HG03521 (cell line): ENCODE measurements around the gene CLPTM1L.
"Not testable (repeated sequence)": the region's sequence is repeated elsewhere in the genome, so short reads cannot be mapped to it uniquely, and the experiment has no call there.

Experiments
- ATAC-seq: cut with Tn5 transposase; IDR thresholded peaks from one replicate; pipeline ENCODE4 v1.9.1; 2021; ENCODE audit warnings: mild to moderate bottlenecking, moderate library complexity; ENCODE audit not compliant: unreplicated experiment

The CLPTM1L gene

GRCh38 chr5:1342268-1342667 lies 2.6 kb downstream of the CLPTM1L start:
- no peak for ATAC-seq

- no peak for ATAC-seq
These were observed 3.0 kb downstream of the CLPTM1L start for GRCh38 chr5:1341863-1342262.

GRCh38 chr5:1339818-1340210 lies 5.1 kb downstream of the CLPTM1L start:
- ATAC-seq = not testable (repeated sequence)

- not testable (repeated sequence) for ATAC-seq
These were observed 5.6 kb downstream of the CLPTM1L start for GRCh38 chr5:1339139-1339817.

- no peak for ATAC-seq
These were observed 6.3 kb downstream of the CLPTM1L start for GRCh38 chr5:1338506-1339070.

- no peak for ATAC-seq
These were observed 6.8 kb downstream of the CLPTM1L start for GRCh38 chr5:1338196-1338490.

GRCh38 chr5:1337489-1338195 lies 7.3 kb downstream of the CLPTM1L start:
- no peak for ATAC-seq

- ATAC-seq = no peak
These were observed 8.0 kb downstream of the CLPTM1L start for GRCh38 chr5:1336749-1337488.

GRCh38 chr5:1336106-1336561 lies 8.8 kb downstream of the CLPTM1L start:
- ATAC-seq = no peak

- no peak for ATAC-seq
These were observed 9.3 kb downstream of the CLPTM1L start for GRCh38 chr5:1335540-1336095.

- no peak for ATAC-seq
These were observed 9.9 kb downstream of the CLPTM1L start for GRCh38 chr5:1334831-1335539.

GRCh38 chr5:1333986-1334385 lies 10.9 kb downstream of the CLPTM1L start:
- ATAC-seq = no peak

- ATAC-seq = not testable (repeated sequence)
These were observed 11.6 kb downstream of the CLPTM1L start for GRCh38 chr5:1333286-1333685.

- ATAC-seq = no peak
These were observed 12.4 kb downstream of the CLPTM1L start for GRCh38 chr5:1332461-1333001.

- no peak for ATAC-seq
These were observed 13.0 kb downstream of the CLPTM1L start for GRCh38 chr5:1331861-1332405.

GRCh38 chr5:1330847-1331831 lies 13.8 kb downstream of the CLPTM1L start:
- ATAC-seq = no peak

GRCh38 chr5:1330146-1330846 lies 14.6 kb downstream of the CLPTM1L start:
- no peak for ATAC-seq

GRCh38 chr5:1329111-1329579 lies 15.8 kb downstream of the CLPTM1L start:
- ATAC-seq = no peak
